GM19438 (cell line): Measurements from ENCODE around the gene CAMKK2.
"Not testable (repeated sequence)": the region's sequence is repeated elsewhere in the genome, so short reads cannot be mapped to it uniquely, and the experiment has no call there.

Experiments
- ATAC-seq: cut with Tn5 transposase; IDR thresholded peaks from one replicate; pipeline ENCODE4 v1.9.1; 2021; ENCODE audit warnings: low read depth; ENCODE audit not compliant: unreplicated experiment

Gene CAMKK2

DNA sequence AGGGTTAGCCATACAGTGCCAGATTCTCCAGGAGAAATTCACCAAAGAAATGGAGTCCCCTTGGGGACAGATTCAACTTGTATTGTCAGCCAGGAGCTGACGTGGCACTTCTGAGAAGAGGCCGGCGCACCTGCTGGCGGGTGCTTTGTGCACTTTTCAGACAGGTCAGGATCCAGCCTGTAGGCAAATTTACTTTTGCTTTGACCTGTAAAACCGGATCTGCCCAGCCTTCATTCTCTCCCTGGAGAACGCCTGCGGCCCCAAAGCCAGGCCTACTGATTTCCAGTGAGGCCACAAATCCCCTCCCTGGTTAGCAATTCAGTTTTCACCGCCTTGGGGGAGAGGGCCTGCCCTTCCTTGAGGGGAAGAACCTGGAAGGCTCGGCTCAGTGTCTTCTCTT, 69.2 kb downstream of the CAMKK2 start:
- peak; percentile 63 for ATAC-seq

DNA sequence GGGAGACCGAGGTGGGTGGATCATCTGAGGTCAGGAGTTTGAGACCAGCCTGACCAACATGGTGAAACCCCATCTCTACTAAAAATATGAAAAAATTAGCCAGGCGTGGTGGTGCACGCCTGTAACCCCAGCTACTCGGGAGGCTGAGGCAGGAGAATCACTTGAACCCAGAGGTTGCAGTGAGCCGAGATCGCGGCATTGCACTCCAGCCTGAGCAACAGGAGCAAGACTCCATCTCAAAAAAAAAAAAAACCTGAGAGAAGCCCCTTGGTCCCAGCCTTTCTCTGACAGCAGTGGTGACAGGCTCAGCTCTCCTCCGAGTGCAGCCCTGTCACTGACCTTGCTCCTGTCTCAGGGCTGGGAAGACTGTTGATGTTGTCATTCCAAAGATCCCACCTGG, 69.6 kb downstream of the CAMKK2 start:
- peak; percentile 7 for ATAC-seq

DNA sequence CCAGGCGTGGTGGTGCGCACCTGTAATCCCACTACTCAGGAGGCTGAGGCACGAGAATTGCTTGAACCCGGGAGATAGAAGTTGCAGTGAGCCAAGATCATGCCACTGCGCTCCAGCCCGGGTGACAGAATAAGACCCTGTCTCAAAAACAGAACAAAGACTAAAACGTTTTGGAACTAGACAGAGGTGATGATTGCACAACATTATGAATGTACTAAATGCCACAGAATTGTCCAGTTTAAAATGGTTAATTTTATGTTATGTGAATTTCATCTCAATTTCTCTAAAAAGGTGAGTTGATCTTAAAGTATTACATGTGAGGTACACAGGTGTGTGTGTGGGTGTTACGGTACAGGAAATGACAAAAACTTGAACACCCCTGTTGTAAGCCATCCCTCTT, 70.1 kb downstream of the CAMKK2 start:
- ATAC-seq = no peak

DNA sequence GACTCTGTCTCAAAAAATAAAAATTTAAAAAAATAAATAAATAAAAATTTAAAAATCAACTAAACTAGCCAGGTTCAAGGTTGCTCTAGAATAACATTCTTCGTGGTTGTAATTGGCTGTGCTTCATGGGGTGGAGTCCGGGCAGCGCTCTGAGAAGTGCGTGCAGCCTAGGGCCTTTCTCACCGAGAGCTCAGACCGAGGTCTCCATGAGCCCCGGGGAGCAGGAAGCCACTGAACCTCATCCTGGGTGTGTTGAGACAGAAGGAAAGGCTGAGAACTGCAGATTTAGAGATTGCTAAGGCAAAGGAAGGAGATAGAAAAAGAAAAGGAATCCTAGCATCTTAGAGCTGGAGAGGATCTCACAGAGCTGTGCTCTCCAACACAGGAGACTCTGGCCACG, 71.9 kb downstream of the CAMKK2 start:
- no peak for ATAC-seq

DNA sequence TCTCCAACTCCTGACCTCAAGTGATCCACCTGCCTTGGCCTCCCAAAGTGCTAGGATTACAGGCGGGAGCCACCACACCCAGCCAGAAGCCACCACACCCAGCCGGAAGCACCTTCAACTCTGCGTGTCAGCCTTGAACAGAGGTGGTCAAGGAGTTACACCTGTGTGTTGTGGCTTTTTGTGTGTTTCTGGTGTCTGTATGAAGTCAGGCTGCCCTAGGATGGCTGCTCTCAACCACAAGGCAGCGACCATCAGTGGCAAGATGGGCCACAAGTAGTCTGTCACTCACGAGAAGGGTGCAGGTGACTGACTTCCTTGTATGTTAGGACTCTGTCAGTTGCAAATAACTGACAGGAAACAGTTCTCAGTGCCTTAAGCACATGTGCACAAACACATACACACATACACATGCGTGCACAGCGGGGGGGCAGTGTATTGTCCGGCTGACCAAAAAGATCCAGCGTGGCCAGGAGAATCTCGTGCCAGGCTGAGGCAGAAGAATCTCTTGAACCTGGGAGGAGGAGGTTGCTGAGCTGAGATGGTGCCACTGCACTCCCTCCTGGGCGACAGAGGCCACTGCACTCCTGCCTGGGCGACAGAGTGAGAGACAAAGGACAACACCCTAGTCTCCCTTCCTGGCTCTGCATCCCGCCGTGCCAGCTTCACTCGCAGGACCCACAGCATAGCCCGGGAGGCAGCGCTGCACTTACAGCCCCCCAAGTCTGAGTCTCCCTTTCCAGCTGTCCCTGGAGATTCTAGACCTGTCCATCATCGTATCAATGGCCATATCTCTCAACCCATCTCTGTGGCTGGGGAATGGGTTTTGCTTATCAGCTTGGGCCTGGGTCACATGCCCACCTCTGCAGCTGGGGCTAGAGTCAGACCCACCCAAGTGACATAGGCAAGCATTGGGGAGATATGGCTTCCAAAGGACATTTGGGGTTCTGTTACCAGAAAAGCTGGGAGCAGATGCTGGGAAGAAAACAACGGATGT, 72.9 kb downstream of the CAMKK2 start:
- ATAC-seq = no peak

DNA sequence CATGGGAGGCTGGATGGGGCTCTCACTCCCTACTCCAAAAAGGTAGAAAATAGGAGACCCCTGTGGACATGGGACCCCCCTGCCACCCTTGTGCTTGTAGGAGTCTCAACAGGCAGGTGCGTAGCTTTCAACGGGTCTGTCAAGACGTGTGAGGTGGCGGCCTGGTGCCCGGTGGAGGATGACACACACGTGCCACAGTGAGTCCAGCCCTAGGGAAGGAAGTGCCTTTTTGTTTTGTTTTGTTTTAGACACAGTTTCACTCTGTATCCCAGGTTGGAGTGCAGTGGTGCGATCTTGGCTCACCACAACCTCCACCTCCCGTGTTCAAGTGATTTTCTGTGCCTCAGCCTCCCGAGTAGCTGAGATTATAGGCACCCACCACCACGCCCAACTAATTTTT, 73.7 kb downstream of the CAMKK2 start:
- no peak for ATAC-seq

DNA sequence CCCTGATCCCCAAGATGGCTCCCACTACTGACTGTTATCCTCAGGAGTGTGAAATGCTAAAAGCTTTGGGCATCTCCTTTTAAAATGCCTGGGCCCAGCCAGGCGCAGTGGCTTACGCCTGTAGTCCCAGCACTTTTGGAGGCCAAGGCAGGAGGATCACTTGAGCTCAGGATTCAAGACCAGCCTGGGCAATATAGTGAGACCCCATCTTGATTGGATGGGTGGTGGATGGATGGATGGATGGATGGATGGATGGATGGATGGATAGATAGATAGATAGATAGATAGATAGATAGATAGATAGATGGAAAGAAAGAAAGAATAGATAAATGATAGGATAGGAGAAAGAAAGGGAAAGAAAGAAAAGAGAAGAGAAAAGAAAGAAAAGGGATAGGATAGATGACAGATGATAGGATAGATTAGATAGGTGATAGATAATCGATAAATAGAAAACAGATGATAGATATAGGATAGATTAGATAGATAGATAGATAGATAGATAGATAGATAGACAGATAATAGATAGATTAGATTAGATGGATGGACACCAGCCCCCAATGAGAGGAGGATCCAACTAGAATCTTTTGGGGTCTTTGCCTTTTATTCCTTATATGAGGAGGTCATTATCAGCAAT, 77.0 kb downstream of the CAMKK2 start:
- no peak for ATAC-seq

DNA sequence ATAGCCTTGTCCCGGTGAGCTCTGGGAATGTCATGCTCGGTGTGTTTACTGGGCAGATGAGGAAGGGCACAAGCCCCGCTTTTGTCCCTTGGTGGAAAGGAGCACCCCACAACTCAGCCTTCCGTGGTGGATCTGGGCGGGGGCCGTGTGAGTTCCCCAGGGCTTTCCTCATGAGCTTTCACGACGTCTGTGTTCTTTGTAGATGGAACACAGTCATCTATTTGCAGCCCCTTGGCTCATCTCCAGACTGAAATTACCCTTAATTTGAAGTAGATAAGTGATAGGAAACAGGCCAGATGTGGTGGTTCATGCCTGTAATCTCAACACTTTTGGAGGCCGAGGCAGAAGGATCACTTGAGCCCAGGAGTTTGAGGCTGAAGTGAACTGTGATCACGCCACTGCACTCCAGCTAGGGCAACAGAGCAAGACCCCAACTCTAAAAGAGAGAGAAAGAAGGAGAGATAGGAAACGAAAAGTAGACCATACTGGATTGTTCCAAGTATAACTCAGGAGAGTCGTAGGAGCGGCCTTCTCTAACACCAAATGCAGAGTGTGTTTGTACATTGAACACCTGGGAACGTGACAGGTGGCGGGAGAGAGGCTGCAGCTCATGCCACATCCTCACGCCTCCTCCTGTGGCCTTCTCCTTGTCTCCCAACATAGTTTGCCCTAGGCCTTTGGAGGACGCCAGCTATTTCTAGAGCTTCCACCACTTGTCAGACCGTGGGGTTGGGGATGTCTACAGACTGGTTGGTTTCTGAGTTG, 77.7 kb downstream of the CAMKK2 start:
- ATAC-seq = no peak

DNA sequence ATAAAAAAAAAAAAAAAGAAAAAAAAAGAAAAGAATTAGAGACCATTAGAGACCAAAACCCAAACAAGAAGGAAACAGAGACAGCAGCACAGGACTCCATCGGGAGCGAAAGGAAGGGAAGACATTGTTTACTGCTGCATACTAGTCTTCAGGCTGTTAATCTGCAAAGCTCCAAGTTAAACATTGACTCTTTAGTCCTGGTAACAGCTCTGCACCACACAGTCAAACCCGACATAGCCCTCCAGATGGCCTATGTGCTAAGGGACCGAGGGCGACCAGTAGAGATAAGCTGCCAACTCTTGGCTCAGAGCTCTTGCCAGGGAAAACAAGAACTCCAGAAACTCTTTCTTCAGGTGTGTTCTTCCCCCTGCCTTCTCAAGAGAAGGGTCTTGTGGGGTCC, 78.7 kb downstream of the CAMKK2 start:
- ATAC-seq = no peak

DNA sequence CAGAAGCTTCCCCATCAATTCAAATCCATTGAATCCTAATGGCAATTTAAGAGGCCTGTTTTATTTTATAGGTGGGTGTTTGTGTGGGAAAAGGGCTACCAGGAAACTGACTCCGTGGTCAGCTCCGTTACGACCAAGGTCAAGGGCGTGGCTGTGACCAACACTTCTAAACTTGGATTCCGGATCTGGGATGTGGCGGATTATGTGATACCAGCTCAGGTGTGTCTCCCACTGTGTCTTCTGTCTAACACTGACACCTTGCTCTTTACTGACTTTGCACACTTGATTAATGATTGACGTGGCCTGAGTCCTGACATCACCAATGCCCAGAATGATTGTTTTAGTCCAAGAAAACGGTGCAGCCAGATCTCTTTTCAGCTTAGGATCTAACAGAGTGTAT, 79.4 kb downstream of the CAMKK2 start:
- ATAC-seq = no peak

DNA sequence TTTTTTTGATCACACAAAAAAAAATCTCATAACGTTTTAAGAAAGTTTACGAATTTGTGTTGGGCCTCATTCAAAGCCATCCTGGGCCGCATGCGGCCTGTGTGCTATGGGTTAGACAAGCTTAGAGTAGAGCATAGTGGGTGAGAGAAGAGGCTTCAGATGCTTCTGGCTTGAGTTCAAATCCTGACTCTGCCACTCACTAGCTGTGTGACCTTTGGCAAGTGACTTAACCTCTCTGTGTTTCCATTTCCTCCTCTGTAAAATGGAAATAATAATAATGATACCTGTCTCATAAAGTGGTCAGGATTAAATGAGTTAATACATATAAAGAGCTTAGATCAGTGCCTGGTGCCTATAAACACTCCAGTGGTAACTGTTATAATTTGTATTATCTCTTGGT, 80.4 kb downstream of the CAMKK2 start:
- no peak for ATAC-seq

DNA sequence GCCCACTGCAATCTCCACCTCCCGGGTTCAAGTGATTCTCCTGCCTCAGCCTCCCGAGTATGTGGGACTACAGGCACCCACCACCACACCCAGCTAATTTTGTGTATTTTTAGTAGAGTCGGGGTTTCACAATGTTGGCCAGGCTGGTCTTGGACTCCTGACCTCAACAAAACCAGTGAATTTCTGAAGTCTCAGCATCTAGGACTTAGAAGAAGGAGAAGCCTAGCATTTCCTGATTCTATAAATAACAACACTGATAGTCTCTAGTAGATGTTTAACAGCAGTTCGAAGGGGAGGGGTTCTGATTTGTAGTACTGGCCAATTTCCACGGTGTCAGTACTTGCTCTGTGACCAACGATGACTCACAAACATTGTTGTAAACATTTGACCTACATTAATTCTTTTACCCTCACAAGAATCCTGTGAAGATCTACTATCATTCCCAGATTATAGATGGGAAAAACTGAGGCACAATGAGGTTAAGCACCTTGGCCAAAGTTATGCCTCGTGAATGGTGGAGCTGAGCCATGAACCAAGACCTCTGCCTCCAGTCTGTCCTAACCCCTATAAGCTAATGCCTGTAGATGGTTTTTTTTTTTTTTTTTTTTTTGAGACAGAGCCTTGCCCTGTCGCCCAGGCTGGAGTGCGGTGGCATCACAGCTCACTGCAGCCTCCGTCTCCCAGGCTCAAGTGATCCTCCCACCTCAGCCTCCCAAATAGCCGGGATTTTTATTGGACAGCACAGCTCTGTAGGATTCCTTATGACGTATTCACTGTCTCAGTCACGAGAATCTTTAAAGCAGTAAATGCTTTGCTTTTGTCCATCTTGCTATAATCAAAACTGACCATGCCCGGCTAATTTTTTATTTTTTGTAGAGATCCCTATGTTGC, 81.4 kb downstream of the CAMKK2 start:
- no peak for ATAC-seq

DNA sequence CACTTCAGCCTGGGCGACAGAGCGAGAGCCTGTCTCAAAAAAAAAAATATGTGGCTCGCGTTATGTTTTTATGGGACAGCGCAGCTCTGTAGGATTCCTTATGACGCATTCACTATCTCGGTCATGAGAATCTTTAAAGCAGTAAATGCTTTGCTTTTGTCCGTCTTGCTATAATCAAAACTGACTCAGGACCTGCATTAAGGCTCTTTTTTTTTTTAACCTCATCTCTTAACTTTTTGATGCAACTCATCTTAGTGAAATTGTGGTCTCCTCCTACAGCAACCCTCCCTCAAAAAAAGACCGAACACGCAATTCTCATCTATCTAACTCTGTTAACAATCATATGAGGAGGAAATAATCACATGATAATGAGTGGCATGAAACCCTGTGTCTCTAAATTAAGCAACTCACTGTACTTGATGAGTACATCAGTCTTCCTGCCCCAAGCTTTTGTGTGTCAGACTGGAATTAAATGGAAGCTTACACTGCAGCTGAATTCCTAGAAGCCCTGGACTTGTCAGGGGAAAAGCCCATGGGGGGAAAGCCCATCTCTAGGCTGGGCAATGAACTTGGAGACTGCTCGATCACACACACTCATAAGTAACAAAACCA, 82.2 kb downstream of the CAMKK2 start:
- no peak for ATAC-seq

DNA sequence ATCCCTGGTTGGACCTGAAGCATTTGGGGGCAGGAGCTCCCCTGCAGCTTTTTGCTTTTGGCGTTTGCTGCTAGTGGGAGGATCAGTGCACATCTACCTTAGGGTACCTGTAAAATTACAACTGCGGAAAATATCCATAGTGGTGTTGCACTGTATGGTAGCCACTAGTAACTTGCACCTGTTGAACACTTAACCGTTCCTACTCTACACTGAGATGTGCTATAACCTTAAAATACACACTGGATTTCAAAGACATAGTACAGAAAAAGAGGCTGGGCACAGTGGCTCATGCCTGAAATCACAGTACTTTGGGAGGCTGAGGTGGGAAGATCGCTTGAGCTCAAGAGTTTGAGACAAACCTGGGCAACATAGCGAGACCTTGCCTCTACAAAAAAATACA, 83.6 kb downstream of the CAMKK2 start:
- no peak for ATAC-seq

DNA sequence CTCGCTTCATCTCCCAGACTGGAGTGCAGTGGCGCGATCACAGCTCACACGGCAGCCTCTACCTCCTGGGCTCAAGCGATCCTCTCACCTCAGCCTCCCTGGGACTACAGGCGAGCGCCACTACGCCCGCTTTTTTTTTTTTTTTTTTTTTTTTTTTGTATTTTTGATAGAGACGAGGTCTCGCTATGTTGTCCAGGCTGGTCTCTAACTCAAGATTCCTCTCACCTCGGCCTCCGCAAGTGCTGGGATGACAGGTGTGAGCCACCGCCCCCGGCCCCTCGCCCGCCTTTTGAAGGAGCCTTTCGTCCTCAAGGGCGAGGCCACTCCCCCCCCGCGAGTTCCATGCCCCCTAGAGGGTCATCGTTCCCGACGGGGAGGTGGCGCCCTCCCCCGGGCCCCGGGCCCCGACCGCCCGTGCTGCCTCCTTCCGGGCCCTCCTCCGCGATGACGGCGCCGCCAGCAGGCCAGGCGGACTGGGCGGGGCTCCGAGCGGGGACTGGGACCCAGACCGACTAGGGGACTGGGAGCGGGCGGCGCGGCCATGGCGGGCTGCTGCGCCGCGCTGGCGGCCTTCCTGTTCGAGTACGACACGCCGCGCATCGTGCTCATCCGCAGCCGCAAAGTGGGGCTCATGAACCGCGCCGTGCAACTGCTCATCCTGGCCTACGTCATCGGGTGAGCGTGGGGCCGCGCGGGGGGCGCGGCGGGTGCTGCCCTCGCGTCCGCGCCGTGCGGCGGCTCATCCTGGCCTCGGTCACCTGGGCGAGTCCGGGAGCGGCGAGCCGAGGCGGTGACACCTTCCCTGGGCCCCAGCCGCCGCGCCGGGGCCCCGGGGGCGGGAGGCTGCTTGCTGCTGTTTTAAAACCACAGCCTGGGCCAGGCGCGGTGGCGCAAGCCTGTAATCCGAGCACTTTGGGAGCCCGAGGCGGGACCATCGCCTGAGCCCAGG, 86.6 kb downstream of the CAMKK2 start, which contains the start of gene P2RX4:
Gene P2RX4 (plus strand): TSS at position 506 of the 949 bp plus-strand sequence. CDS start 36 bp downstream, at position 542.
- ATAC-seq = peak; percentile 89

DNA sequence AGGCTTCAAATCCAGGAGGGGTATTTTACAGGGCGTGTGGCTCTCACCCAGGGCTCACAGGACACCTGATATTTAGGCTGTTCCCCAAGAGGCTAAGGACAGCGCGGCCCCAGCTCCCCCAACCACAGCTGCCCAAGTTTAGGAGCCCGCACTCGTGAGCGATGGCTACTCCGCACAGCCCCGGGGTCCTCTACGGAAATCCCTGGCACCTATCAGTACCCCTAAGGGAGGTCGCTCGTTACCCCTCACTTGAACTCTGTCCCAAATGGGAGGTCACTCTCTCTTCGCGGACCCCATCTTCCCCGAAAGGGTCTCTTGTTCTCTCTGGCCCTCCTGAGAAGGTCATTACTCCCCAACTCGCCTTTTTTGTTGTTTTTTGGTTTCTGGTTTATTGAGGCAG, 87.3 kb downstream of the CAMKK2 start:
- no peak for ATAC-seq

DNA sequence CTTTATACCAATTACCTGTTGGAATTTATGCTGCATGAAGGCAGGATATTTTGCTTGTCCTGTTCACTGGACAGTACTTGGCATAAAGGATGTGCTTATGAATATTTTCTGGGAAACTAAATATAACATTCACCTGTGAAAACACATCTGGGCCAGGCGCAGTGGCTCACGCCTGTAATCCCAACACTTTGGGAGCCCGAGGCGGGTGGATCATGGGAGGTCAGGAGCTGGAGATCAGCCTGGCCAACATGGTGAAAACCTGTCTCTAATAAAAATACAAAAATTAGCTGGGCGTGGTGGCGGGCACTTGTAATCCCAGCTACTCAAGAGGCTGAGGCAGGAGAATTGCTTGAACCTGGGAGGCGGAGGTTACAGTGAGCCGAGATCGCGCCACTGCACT, 87.9 kb downstream of the CAMKK2 start:
- not testable (repeated sequence) for ATAC-seq

DNA sequence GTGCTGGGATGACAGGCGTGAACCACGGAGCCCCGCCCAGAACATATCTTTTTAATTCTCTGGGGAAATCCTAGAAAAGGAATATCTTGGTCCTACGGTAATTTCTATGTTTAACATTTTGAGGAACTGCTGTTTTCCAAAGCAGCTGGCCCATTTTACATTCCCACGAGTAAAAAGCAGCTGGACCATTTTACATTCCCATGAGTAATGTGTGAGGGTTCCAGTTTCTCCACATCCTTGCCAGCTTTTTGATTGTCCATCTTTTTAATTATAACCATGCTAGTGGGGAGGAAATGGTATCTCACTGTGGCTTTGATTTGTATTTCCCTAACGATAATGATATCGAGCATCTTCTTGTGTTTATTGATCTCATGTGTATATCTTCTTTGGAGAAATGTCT, 91.0 kb downstream of the CAMKK2 start:
- no peak for ATAC-seq

DNA sequence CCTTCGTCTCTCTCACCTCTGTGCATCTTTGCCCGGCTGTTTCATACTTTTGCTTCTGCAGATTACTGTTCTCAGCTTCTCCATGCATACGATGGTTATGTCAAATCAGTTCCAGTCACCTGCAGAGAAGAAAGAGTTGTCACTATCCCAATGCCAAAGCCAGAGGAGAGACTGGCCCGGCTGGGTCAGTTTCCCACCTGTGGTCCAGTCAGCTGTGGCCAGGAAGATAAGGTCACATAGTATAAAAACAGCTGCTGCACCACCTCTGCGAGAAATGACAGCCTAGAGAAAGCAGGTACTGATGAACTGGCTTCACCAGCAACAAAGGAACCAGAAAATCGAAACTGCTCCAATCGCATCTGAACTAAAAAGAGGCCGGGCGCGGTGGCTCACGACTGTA, 93.0 kb downstream of the CAMKK2 start:
- no peak for ATAC-seq
